NB4 (cell line): ENCODE results near the gene ARMC3.

Experiments used
- MYC ChIP-seq: IDR thresholded peaks from 2 replicates; pipeline ENCODE4 v1.6.1; 2011; ENCODE audit warnings: low read depth, low read length
- POLR2A ChIP-seq: IDR thresholded peaks from 2 replicates; pipeline ENCODE4 v1.6.1; 2011; ENCODE audit warnings: mild to moderate bottlenecking; ENCODE audit not compliant: insufficient read length; ENCODE audit errors: extremely low read depth
- TF ChIP-seq, protein P1 (sequence below): IDR thresholded peaks from one replicate; pipeline ENCODE4 v1.5.1; 2012; ENCODE audit warnings: low read depth, low read length
- TF ChIP-seq, protein P2 (sequence below): IDR thresholded peaks from 2 replicates; pipeline ENCODE4 v1.6.1; 2011; ENCODE audit warnings: low read depth, low read length

DNA sequence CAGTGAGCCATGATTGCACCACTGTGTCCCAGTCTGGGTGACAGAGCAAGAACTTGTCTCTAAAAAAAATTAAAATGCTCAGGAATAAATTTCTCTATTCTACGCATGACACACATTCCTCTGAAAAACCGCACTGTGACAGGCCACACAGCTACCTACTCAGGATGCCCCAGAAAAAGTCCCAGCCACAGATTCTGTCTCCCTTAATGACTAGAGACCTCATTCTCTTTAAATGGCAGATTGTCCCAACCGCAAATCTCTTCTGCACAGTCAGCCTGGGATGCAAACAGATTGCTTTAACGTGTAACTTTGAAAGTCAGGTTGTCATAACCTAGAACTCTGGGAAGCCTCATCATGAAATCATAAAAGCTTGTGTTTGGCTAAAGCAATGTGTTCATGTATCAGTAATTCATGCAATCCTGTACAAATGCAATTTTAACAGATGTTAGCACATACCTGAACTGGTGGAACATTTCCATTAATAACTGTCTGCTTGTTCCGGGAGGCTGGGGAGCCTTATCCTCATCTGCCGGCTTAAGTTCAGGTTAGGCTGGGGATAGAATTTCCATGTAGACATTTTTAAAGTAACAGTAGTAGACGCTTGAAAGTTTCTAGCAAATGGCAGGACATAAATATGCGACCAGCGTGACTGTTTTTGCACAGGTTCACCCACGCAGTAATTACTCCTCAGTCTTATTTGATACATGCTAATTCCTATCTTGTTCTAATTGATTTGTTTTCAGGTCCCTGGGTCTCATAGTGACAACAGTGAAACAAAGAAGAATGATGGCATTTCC lies 141.4 kb downstream of the ARMC3 start:
- TF ChIP-seq POLR2A = no peak
- TF ChIP-seq, protein P1, sequence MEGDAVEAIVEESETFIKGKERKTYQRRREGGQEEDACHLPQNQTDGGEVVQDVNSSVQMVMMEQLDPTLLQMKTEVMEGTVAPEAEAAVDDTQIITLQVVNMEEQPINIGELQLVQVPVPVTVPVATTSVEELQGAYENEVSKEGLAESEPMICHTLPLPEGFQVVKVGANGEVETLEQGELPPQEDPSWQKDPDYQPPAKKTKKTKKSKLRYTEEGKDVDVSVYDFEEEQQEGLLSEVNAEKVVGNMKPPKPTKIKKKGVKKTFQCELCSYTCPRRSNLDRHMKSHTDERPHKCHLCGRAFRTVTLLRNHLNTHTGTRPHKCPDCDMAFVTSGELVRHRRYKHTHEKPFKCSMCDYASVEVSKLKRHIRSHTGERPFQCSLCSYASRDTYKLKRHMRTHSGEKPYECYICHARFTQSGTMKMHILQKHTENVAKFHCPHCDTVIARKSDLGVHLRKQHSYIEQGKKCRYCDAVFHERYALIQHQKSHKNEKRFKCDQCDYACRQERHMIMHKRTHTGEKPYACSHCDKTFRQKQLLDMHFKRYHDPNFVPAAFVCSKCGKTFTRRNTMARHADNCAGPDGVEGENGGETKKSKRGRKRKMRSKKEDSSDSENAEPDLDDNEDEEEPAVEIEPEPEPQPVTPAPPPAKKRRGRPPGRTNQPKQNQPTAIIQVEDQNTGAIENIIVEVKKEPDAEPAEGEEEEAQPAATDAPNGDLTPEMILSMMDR = no peak
- TF ChIP-seq MYC = no peak
- TF ChIP-seq, protein P2, sequence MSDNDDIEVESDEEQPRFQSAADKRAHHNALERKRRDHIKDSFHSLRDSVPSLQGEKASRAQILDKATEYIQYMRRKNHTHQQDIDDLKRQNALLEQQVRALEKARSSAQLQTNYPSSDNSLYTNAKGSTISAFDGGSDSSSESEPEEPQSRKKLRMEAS = no peak
